Breast epithelium (tissue), 3 donors: Measurements from ENCODE around the gene CAMTA1.

Experiments
- CTCF ChIP-seq, 3 donors: fragments of 450-650 bp; IDR thresholded peaks; one replicate each; pipeline ENCODE4 v1.5.1; 2016 to 2017; ENCODE audit warnings: antibody characterized with exemption in 3 of 3, mild to moderate bottlenecking in 3 of 3, moderate library complexity in 3 of 3
- POLR2A ChIP-seq: fragments of 450-650 bp; IDR thresholded peaks from one replicate; pipeline ENCODE4 v1.6.1; 2016; ENCODE audit warnings: antibody characterized with exemption, mild to moderate bottlenecking, moderate library complexity

GRCh38 chr1:7050751-7051665, 265.8 kb downstream of the CAMTA1 start:
- no peak for TF ChIP-seq CTCF (IDR thresholded peaks at IDR 0.05)
- no peak for TF ChIP-seq POLR2A
